IMR-90 (cell line): ENCODE results near the gene PRUNE2. TPM values are rescaled to one million over a fixed set of nuclear protein-coding genes. Genes with fewer than 3 reads are reported as not detected.

ENCODE experiments used
- ATAC-seq: fragments of 200-7000 bp; cut with Tn5 transposase; 2 replicates; pipeline ENCODE4 v1.9.1; 2020; ENCODE audit warnings: low read depth, mild to moderate bottlenecking, moderate library complexity
- BruUV-seq: library from RNA; stranded (reverse); fragments of 400-500 nt; replicated peaks from 2 replicates; lab custom pipeline; 2021; lab: Mats Ljungman, UMichigan
- CTCF ChIA-PET: fragments of 300-600 bp; formaldehyde crosslinking; extraction: SDS; loops from one replicate; lab custom pipeline; 2021; ENCODE audit warnings: antibody characterized with exemption; lab: Yijun Ruan, JAX
- POLR2A ChIA-PET: fragments of 300-600 bp; sonication (Branson Sonifier 250); formaldehyde crosslinking; loops from one replicate; lab custom pipeline; 2022; ENCODE audit warnings: antibody characterized with exemption; ENCODE audit not compliant: unreplicated experiment; lab: Charles Lee
- DNase-seq: peaks from one replicate; pipeline ENCODE4 v3.0.0; 2013
- H2AFZ ChIP-seq: replicated peaks from 2 replicates; pipeline ENCODE3; 2013; ENCODE audit warnings: low read length, mild to moderate bottlenecking; ENCODE audit not compliant: poor library complexity
- H2AK5ac ChIP-seq: 2 replicates; pipeline ENCODE4 v1.6.1; 2013; ENCODE audit warnings: low read depth, low read length, inconsistent platforms
- H2AK9ac ChIP-seq: replicated peaks from 2 replicates; pipeline ENCODE3; 2013; ENCODE audit warnings: mild to moderate bottlenecking, low read depth, low read length, moderate library complexity; ENCODE audit not compliant: poor library complexity
- H2BK120ac ChIP-seq: 2 replicates; pipeline ENCODE4 v1.6.1; 2013; ENCODE audit warnings: low read depth, low read length, inconsistent platforms
- H2BK15ac ChIP-seq: 3 replicates; pipeline ENCODE4 v1.6.1; 2013; ENCODE audit warnings: low read depth, low read length, inconsistent platforms
- H2BK20ac ChIP-seq: 2 replicates; pipeline ENCODE4 v1.6.1; 2013; ENCODE audit warnings: low read depth, mild to moderate bottlenecking, inconsistent platforms, low read length, moderate library complexity
- H2BK5ac ChIP-seq: 2 replicates; pipeline ENCODE4 v1.6.1; 2013; ENCODE audit warnings: mild to moderate bottlenecking, low read depth, low read length, inconsistent platforms; ENCODE audit not compliant: poor library complexity, severe bottlenecking
- H3K14ac ChIP-seq: replicated peaks from 2 replicates; pipeline ENCODE4 v1.6.1; 2013; ENCODE audit warnings: low read depth, low read length, inconsistent platforms
- H3K18ac ChIP-seq: 2 replicates; pipeline ENCODE4 v1.6.1; 2013; ENCODE audit warnings: low read depth, low read length, control low read depth
- H3K23ac ChIP-seq: 2 replicates; pipeline ENCODE4 v1.6.1; 2013; ENCODE audit warnings: low read depth, low read length, inconsistent platforms
- H3K27ac ChIP-seq: 2 replicates; pipeline ENCODE4 v1.5.1; 2013; ENCODE audit warnings: mild to moderate bottlenecking, control low read depth, low read length; ENCODE audit not compliant: insufficient read depth
- H3K27me3 ChIP-seq: 2 replicates; pipeline ENCODE4 v1.6.1; 2013; ENCODE audit warnings: low read length; ENCODE audit not compliant: control insufficient read depth, insufficient read depth
- H3K36me3 ChIP-seq: 2 replicates; pipeline ENCODE4 v1.6.1; 2013; ENCODE audit warnings: low read length, mixed read lengths; ENCODE audit not compliant: control insufficient read depth, insufficient read depth
- H3K4ac ChIP-seq: 2 replicates; pipeline ENCODE4 v1.6.1; 2013; ENCODE audit warnings: low read depth, low read length, inconsistent platforms
- H3K4me1 ChIP-seq: 2 replicates; pipeline ENCODE4 v1.6.1; 2013; ENCODE audit warnings: low read length, mixed read lengths; ENCODE audit not compliant: control insufficient read depth, insufficient read depth
- H3K4me2 ChIP-seq: 2 replicates; pipeline ENCODE4 v1.6.1; 2013; ENCODE audit warnings: low read depth, mild to moderate bottlenecking, control low read depth, low read length, moderate library complexity
- H3K4me3 ChIP-seq: 2 replicates; pipeline ENCODE4 v1.5.1; 2013; ENCODE audit warnings: low read depth, mild to moderate bottlenecking, control low read depth, low read length, moderate library complexity; ENCODE audit not compliant: insufficient read depth
- H3K56ac ChIP-seq: 2 replicates; pipeline ENCODE4 v1.6.1; 2013; ENCODE audit warnings: low read length, inconsistent platforms; ENCODE audit not compliant: insufficient read depth; ENCODE audit errors: extremely low read depth
- H3K79me1 ChIP-seq, 2 experiments: 2 replicates each; pipeline ENCODE4 v1.6.1; 2013; ENCODE audit warnings: low read length in 2 of 2, inconsistent platforms in 1 of 2, low read depth in 1 of 2
- H3K9ac ChIP-seq: 2 replicates; pipeline ENCODE4 v1.6.1; 2013; ENCODE audit warnings: low read depth, low read length, control low read depth
- H3K9me1 ChIP-seq: 2 replicates; pipeline ENCODE4 v1.6.1; 2013; ENCODE audit warnings: low read length, inconsistent platforms; ENCODE audit not compliant: insufficient read depth
- H3K9me3 ChIP-seq: 2 replicates; pipeline ENCODE4 v1.6.1; 2013; ENCODE audit warnings: low read length; ENCODE audit not compliant: control insufficient read depth, insufficient read depth
- H4K20me1 ChIP-seq: 2 replicates; pipeline ENCODE4 v1.6.1; 2013; ENCODE audit warnings: low read length, inconsistent platforms; ENCODE audit not compliant: insufficient read depth
- H4K5ac ChIP-seq: 2 replicates; pipeline ENCODE4 v1.6.1; 2013; ENCODE audit warnings: mild to moderate bottlenecking, low read depth, low read length, control low read depth
- H4K8ac ChIP-seq, 2 experiments: 2 replicates each; pipeline ENCODE4 v1.6.1; 2013; ENCODE audit warnings: low read depth in 2 of 2, low read length in 2 of 2, control low read depth in 1 of 2, inconsistent platforms in 1 of 2
- H4K91ac ChIP-seq: 2 replicates; pipeline ENCODE4 v1.6.1; 2013; ENCODE audit warnings: low read depth, low read length, inconsistent platforms; ENCODE audit not compliant: insufficient read depth
- BHLHE40 ChIP-seq: fragments of 150-350 bp; IDR thresholded peaks from 2 replicates; pipeline ENCODE4 v1.6.1; 2016; ENCODE audit warnings: mild to moderate bottlenecking, low read depth, low read length
- CEBPB ChIP-seq: IDR thresholded peaks from 2 replicates; pipeline ENCODE4 v1.6.1; 2012; ENCODE audit warnings: low read depth, low read length, improper control_type of control experiment
- CTCF ChIP-seq: conservative IDR thresholded peaks from 2 replicates; pipeline ENCODE4 v1.5.1; 2012; ENCODE audit warnings: mild to moderate bottlenecking, low read depth, low read length, improper control_type of control experiment
- ELK1 ChIP-seq: fragments of 150-350 bp; IDR thresholded peaks from 2 replicates; pipeline ENCODE4 v1.6.1; 2016; ENCODE audit warnings: low read depth, mild to moderate bottlenecking, low read length, moderate library complexity, borderline replicate concordance
- FOS ChIP-seq: fragments of 150-350 bp; IDR thresholded peaks from 2 replicates; pipeline ENCODE4 v1.6.1; 2016; ENCODE audit warnings: low read depth, low read length
- MAFK ChIP-seq: IDR thresholded peaks from 2 replicates; pipeline ENCODE4 v1.6.1; 2012; ENCODE audit warnings: low read depth, low read length, improper control_type of control experiment
- MAZ ChIP-seq: IDR thresholded peaks from 2 replicates; pipeline ENCODE4 v1.6.1; 2012; ENCODE audit warnings: low read depth, mild to moderate bottlenecking, low read length, improper control_type of control experiment, moderate library complexity, borderline replicate concordance
- NFE2L2 ChIP-seq: fragments of 150-350 bp; IDR thresholded peaks from 2 replicates; pipeline ENCODE4 v1.6.1; 2016; ENCODE audit warnings: low read depth, mild to moderate bottlenecking, low read length
- POLR2A ChIP-seq: IDR thresholded peaks from 2 replicates; pipeline ENCODE4 v1.6.1; 2012; ENCODE audit warnings: mild to moderate bottlenecking, low read depth, low read length
- RFX5 ChIP-seq: IDR thresholded peaks from 2 replicates; pipeline ENCODE4 v1.8.0; 2012; ENCODE audit warnings: low read depth, mild to moderate bottlenecking, low read length, moderate library complexity
- SMC3 ChIP-seq: fragments of 150-350 bp; IDR thresholded peaks from 2 replicates; pipeline ENCODE4 v1.6.1; 2016; ENCODE audit warnings: low read depth, mild to moderate bottlenecking, antibody characterized with exemption, low read length, moderate library complexity
- USF2 ChIP-seq: fragments of 150-350 bp; IDR thresholded peaks from 2 replicates; pipeline ENCODE4 v1.6.1; 2017; ENCODE audit warnings: mild to moderate bottlenecking, antibody characterized with exemption, low read length, low read depth
- WGBS, 2 experiments: methylation state at CpG; one replicate each; pipeline versions ENCODE4 v1.1.5 to v1.1.7; 2013; ENCODE audit warnings: missing lambda C conversion rate in 2 of 2; ENCODE audit not compliant: insufficient read length in 1 of 2; ENCODE audit errors: extremely low coverage in 2 of 2; 5-methylcytosine and 5-hydroxymethylcytosine counted together
- dilution Hi-C: fragments of 300-500 bp; cut with HindIII; formaldehyde crosslinking; loops from one replicate; pipeline ENCODE4 v1.14.3; 2018; ENCODE audit warnings: low sequenced_read_pairs; ENCODE audit not compliant: unreplicated experiment
- in situ Hi-C: fragments of 300-500 bp; cut with MboI; formaldehyde crosslinking; loops from 3 replicates; pipeline ENCODE4 v1.14.3; 2019; ENCODE audit warnings: low sequenced_read_pairs, inconsistent platforms, mixed read lengths
- intact Hi-C: fragments of 100-400 bp; cut with micrococcal nuclease; formaldehyde crosslinking; loops from 2 replicates; pipeline ENCODE4 v1.10.0; 2022
- polyA plus RNA-seq, 3 experiments: library from polyadenylated mRNA; depleted of rRNA; stranded (reverse); fragments of >200 nt; gene quantifications; 2 replicates each; pipeline ENCODE4 v1.2.3, GENCODE V29; 2012; ENCODE audit warnings: low replicate concordance in 1 of 3
- total RNA-seq: library from RNA; depleted of rRNA; stranded (reverse); fragments of >200 nt; gene quantifications from 2 replicates; pipeline ENCODE4 v1.2.3, GENCODE V29; 2012

PRUNE2 gene
- total and polyA plus RNA-seq, 2 of the 4 experiments (the other 2 are of a cell fraction), result 0.70 to 1.6 TPM

GRCh38 chr9:76897804-76898525 is 7.9 kb downstream of the PRUNE2 start:
- Histone ChIP-seq H2AFZ (no peak overlapping the region), H3K79me1 (no peaks in the 10 kb centered on the region), H4K8ac (no peak overlapping the region), H3K14ac (no peak overlapping the region), H2AK5ac (no peak overlapping the region), H2BK20ac (no peak overlapping the region), H2BK120ac (no peak overlapping the region), H2BK15ac (no peak overlapping the region), H4K5ac (no peak overlapping the region), H3K9me1 (no peaks in the 10 kb centered on the region), H2AK9ac (no peak overlapping the region), H3K18ac (no peak overlapping the region), H4K91ac (no peak overlapping the region), H3K36me3 (no peaks in the 10 kb centered on the region), H2BK5ac (no peak overlapping the region), H3K4me3 (no peak overlapping the region), H3K27me3 (peaks cover 22% of the 10 kb centered on the region), H3K4me2 (no peak overlapping the region), H3K23ac (no peak overlapping the region), H3K4ac (no peak overlapping the region), H3K27ac (no peak overlapping the region), H3K9ac (no peak overlapping the region), H4K20me1 (no peaks in the 10 kb centered on the region), H3K56ac (no peak overlapping the region), H3K4me1 (peaks cover 2% of the 10 kb centered on the region; the same call in 1 of the 2 replicates), H3K9me3 (no peaks in the 10 kb centered on the region)
- no peak for DNase-seq
- no peak for ATAC-seq
- intact Hi-C loops (no loop called here), in situ Hi-C loops (no loop called here), dilution Hi-C loops (no loop called here)
- ChIA-PET CTCF (no interaction called here), POLR2A (no interaction called here)
- no peak for TF ChIP-seq ELK1
- TF ChIP-seq BHLHE40, result no peak
- TF ChIP-seq USF2, result no peak
- TF ChIP-seq FOS, result no peak
- TF ChIP-seq SMC3, result no peak
- no peak for TF ChIP-seq POLR2A
- TF ChIP-seq MAZ, result no peak
- TF ChIP-seq RFX5, result no peak
- TF ChIP-seq NFE2L2, result no peak
- no peak for TF ChIP-seq MAFK
- no peak for TF ChIP-seq CTCF
- no peak for TF ChIP-seq CEBPB
- BruUV-seq, result no TSS peak
- no CpG with 5 or more reads among the region's 6 CpGs for WGBS, 2 experiments
